NCI-H510A (cell line): Measurements from ENCODE around the gene ZNF441.
"Not testable (repeated sequence)": the region's sequence is repeated elsewhere in the genome, so short reads cannot be mapped to it uniquely, and the experiment has no call there.

Source experiments
- DNase-seq: peaks from one replicate; lab custom pipeline; 2025; lab: John Stamatoyannopoulos, UW

The ZNF441 gene

GRCh38 chr19:11766597-11767591, at the start of gene ZNF441:
Gene ZNF441 (plus strand): TSS chr19:11767000. CDS start chr19:11767194, 194 bp downstream.
- DNase-seq = peak; percentile 90

GRCh38 chr19:11721681-11722080, 45.1 kb upstream of the ZNF441 start:
- no peak for DNase-seq

GRCh38 chr19:11722414-11722813, 44.4 kb upstream of the ZNF441 start:
- no peak for DNase-seq

- DNase-seq = no peak
Measured at GRCh38 chr19:11729586-11729985, 37.2 kb upstream of the ZNF441 start.

- no peak for DNase-seq
Measured at GRCh38 chr19:11735375-11735774, 31.4 kb upstream of the ZNF441 start.

- DNase-seq = no peak
Measured at GRCh38 chr19:11736696-11737095, 30.1 kb upstream of the ZNF441 start.

- DNase-seq = no peak
Measured at GRCh38 chr19:11737964-11738745, 28.6 kb upstream of the ZNF441 start.

- DNase-seq = peak; percentile 96
Measured at GRCh38 chr19:11738746-11739620, 27.8 kb upstream of the ZNF441 start, which contains the start of gene ZNF823. Gene ZNF823 (minus strand): TSS chr19:11738946. CDS start chr19:11738819, 127 bp downstream.

GRCh38 chr19:11745869-11746268, 20.9 kb upstream of the ZNF441 start:
- no peak for DNase-seq

- no peak for DNase-seq
Measured at GRCh38 chr19:11747277-11747676, 19.5 kb upstream of the ZNF441 start.

GRCh38 chr19:11749751-11750150, 17.0 kb upstream of the ZNF441 start:
- DNase-seq = no peak

- no peak for DNase-seq
Measured at GRCh38 chr19:11752244-11752736, 14.5 kb upstream of the ZNF441 start.

GRCh38 chr19:11754663-11755062, 12.1 kb upstream of the ZNF441 start:
- DNase-seq = no peak

- no peak for DNase-seq
Measured at GRCh38 chr19:11756965-11757364, 9.8 kb upstream of the ZNF441 start.

GRCh38 chr19:11759805-11760204, 7.0 kb upstream of the ZNF441 start:
- no peak for DNase-seq

GRCh38 chr19:11763117-11763516, 3.7 kb upstream of the ZNF441 start:
- no peak for DNase-seq

- DNase-seq = no peak
Measured at GRCh38 chr19:11763611-11764010, 3.2 kb upstream of the ZNF441 start.

- DNase-seq = no peak
Measured at GRCh38 chr19:11767633-11768133, 883 bp downstream of the ZNF441 start.

- DNase-seq = no peak
Measured at GRCh38 chr19:11769995-11770394, 3.2 kb downstream of the ZNF441 start.

GRCh38 chr19:11771520-11771919, 4.7 kb downstream of the ZNF441 start:
- not testable (repeated sequence) for DNase-seq

GRCh38 chr19:11776669-11777068, 9.9 kb downstream of the ZNF441 start:
- DNase-seq = not testable (repeated sequence)
